Stimulated activated CD4-positive, alpha-beta T cell treated with anti-CD3 and anti-CD28 coated beads, Interleukin-15, amount 100 ng/mL, for 1 hour (primary cell): ENCODE results near the gene STK11.
"Not testable (repeated sequence)": the region's sequence is repeated elsewhere in the genome, so short reads cannot be mapped to it uniquely, and the experiment has no call there.

Source experiments
- DNase-seq, 2 donors: peaks; one replicate each; pipeline ENCODE4 v3.0.0-alpha.2; 2020; ENCODE audit warnings: low read depth in 1 of 2, low spot score in 1 of 2

The STK11 gene

DNA sequence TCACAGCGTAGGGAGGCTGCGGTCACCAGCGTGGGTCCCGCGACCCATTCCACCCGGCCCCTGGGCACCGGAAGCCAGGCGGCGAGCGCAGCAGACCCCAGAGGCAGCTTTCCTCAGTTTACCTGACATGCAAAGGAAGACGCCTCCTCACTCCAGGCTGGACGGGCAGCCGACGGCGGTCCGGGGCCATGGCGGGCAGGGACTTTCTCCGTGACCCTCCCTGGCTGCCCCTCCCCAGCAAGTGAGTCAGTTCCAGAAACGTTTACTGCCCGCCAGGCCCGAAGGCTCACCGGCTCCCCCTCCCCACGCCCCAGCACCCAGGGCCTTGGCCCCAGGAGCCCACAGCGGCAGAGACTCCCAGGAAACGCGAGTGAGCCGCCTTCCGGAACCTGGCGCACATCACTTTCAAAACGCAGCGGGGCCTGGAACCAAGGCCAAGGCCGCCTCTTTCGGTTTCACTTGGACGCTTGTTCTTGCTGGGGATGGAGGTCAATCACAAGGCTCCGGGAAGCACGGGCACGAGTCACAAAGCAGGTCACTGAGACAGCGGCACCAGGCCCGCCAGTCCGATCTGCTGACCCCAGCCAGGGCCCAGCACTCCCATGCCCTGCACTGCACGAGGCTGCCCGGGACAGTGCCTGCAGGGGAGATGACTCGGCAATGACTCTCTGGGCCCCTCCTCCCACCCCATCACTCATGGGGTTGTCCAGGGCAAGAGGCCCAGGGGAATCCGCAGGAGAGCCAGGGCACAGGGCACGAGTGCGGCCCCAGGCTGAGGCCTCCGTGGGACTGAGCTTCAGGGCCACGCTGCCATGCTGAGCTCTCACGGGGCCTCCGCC is 36.8 kb upstream of the STK11 start:
- no peak for DNase-seq

DNA sequence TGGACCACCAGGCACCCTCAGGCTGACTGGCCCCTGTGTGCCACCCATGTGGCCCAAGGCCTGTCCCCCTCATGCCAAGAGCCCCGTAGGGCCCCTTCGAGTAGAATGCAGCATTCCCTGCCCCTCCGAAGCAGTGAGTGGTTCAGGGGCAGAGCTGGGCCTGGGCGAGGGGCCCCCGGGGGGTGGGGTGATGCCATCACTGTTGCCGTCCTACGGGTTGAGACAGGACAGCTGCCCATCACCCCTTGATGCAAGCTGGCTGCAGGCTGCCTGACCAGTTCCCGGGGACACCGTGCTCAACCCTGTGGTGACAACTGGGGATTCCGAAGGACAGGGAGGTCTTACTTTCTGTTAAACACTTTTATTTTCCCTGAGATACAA is 36.2 kb upstream of the STK11 start:
- DNase-seq, result no peak

DNA sequence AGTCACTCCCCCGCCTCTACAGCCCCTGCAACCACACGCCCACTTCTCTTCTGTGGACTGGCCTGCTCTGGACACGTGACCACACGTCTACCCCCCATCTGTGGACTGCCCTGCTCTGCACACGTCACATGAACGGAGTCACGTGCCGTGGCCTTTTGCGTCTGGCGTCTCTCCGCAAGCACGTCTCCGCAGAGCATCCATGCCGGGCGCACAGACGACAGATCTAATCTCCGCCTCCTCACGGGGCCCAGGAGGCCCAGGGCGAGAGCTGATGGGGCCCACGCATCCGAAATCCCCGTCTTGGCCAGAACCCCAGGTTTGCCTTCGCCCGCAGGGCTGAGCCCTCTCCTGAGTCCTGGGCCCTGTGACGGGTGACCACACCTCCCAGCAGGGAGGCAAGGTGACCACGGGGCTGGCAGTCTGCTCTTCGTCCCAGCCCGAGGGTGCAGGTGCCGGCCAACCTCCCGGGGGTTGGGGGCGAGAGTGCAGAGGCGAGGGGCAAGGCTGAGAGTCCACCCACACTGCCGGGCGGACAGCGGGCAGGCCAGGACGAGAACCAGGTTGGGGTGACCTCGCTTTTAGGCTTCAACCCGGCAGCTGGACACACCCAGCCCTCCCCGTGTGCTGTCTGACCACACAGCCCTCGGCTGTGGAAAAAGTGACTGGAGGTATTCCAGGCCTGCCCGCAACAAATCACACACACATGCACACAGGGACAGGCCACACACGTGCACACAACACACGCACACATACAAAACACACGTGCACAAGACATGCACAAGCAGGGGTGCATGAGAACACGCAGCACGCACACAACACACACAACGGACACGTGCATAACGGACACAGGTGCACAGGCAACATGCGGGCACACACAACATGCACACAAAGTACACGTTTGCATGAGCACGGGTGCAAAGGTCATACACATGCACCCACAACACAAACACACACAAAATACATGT is 35.4 kb upstream of the STK11 start:
- DNase-seq, result no peak

DNA sequence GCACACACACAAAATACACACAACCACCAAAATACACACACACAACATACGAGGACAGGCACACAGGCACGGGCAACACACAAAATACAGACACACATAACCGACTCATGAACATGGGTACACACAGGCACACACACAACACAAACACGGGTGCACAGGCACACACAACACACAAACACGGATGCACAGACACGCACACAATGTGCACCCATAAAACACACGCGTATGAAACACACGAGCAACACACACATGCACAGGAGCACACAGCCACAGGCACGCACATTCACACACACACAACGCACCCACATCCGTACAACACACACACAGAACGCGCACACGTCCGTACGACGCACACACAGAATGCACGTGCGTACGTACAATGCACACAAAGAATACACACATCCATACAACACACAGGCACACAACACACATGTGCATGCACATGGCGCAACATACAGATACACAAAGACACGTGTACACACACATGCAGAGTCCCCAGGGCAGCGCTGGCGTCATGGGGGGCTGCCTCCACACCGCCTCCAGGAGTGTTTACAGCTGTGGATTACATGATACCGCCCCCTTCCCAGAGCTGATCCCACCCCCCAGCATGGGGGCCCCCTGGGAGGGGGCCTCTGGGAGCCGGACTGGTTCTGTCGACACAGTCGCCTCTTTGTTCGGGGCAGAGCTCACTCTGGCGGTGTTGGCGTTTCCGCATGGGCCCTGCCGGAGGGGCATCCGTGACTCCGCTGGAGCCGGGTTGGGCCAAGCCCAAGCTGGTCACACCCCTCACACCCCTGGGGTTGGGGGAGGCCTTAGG is 34.4 kb upstream of the STK11 start:
- DNase-seq, result no peak

DNA sequence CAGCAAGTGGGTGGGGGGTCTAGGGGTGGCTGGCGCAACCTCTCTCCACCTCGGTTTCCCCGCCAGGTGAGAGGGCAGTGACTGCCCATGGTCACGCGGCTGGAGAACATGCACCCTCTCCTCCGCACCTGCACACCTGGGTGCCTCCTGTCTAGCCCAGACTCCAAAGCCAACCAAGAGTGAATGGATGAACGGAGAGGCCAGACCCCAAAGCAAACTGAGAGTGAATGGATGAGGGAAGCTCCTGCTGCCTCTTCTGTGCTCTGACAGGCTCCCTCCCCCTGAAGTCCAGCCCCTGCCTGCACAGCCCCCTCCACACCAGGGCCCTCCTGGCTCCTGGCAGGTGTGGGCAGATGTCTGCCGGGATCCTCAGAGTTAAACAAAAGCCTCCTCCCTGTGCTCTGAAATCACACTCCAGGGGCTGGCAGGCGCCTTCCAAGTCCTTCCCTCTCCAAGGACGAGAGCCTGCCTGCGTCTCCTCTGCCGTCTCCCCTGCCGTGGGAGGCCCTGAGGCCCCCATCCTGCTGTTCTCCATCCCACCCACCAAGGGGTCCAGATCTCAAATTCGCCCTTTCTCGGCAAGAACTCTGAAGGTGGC is 33.7 kb upstream of the STK11 start:
- no peak for DNase-seq

DNA sequence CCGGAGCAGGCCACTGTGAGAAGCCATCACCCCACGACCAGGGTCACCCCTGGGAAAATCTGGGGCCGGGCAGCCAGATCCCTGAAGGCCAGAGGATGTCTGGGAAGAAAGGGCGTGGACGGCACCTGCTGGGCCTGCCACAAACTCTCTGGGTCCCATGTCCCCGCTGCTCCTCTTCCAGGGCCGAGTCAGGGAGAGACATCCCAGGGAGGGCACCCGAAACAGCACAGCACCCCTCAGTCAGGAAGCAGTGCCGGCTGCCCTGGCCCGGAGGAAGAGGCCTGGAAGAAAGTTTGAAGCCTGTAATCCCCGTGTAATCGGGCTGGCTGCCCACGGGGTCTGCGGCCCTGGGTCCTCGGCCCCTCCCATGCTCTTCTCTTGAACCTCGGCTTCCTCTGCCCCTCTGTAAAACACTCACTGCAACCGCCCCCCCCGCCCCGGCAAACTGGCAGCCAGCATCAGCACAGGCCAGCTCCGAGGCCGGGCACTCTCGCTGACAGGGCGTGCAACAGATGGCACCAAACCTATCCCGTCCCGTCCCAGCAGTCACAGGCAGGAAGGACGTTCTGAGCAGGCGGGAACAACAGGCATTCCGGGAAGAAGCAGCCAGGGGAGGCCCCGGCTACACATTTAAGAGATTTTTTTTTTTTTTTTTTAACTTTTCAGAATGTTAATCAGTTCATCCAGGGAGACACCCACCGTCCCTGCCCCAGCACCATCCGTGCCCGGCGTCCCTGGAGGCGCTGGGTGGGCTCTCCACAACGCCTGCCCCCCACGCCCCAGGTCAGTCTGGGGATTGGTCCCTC is 33.0 kb upstream of the STK11 start:
- DNase-seq, result no peak

DNA sequence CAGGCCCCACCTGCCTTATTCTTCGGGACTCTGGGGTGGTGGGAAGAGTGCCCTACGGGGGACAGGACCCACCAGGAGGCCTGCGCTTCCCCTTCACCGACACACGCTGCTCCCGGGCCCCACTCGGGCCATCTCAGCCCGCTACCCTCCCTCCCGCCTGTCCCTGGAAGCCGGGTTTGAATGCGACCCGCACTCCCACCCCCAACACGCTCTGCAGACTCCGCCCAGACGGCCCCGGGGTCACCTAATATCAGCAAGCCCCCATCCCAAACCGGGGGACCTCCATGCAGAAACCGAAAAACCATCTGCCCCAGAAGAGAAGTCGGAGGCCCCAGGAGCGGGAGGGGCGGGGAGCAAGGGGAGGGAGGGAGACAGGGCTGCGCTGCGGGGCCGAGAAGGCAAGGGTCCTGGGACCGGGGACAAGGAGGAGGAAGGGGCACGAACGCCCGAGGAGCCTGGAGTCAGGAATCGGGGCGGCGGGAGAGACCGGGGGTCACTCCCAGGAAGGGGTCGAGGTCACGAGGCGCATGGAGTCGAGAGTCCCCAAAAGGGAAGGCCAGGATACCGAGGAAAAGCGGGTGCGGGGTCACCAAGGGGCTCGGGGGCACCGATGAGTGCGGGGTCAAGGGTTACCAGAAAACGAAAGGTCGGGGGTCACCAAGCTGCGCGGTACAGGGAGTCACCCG is 32.3 kb upstream of the STK11 start:
- DNase-seq, result no peak

DNA sequence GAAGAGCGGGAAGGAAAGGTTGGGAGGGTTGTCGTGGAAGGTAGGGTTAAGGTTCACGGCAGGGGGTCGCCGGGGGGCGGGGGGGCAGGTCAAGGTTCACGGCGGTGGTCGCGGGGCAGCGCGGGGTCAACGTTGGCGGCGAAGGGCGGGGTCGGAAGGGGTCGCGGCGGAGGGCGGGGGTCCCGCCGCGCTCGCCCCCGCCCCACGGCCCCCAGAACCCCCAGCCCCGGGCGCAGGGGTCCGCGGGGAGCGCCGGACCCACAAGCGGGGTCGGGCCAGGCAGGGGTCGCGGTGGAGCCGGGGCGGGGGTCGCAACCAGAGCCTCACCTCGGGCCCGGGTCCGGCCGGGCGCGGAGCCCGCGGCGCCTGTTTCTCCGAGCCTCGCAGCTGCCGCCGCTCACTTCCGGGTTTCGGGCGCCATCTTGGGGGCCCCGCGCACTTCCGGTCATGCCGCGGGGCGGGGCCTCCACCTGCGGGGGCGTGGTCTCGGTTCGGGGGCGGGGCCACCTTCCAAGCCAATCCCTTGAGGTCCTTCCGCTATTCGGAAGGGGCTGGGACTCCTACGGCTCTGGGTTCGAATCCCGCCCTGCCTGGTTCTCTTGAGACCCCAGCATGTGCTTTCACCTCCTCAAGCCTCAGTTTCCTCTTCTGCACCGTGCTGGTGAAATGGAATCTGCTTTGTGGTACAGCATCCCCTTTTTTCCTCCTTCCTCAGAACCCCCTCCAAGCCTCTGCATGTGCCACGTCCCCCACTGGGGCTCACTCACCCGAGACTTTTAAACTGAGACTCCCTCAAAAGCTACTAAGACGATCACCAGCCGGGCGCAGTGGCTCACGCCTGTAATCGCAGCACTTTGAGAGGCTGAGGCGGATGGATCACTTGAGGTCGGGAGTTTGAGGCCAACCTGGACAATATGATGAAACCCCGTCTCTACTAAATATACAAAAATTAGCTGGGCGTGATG is 31.5 kb upstream of the STK11 start, which contains the start of gene SBNO2:
SBNO2 (minus strand) TSS at position 424 of the 965 bp plus-strand sequence. CDS start 19,992 bp downstream, outside the sequence.
- peak; percentile 92 to 93 for DNase-seq

DNA sequence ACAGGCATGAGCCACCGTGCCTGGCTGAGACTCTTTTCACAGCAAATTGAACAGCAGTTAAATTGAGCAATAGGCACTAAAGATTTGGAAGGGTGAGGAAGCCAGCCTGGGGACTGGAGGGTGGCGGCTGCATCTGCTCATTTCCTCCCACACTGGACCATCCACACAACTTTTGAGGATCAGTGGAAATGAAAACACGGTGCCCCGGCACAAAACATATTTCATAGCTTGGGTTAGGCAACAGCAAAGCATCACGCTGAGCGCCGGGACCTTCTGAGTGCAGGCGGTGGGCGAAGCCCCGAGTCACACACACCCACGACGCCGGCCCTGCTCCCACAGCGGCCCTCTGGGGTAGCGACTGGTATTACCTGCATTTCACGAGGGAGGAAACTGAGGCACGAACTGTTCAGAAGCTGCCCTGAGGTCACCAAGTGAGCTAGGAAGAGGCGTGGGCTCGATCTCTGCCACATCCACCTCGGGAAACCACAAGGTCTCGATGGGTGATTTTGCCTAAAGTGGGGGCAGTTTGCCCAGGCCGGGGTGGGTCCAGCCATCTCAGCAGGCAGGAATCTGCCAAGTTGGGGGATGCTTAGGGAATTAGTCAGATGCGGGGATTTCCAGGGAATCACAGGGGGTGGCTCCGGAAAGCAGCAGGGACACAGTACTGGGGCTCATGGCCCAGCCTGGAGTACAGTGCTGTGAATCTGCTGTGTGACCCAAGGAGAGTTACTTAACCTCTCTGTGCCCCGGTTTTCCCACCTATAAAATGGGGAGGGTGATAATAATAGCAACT is 28.1 kb upstream of the STK11 start:
- no peak for DNase-seq

DNA sequence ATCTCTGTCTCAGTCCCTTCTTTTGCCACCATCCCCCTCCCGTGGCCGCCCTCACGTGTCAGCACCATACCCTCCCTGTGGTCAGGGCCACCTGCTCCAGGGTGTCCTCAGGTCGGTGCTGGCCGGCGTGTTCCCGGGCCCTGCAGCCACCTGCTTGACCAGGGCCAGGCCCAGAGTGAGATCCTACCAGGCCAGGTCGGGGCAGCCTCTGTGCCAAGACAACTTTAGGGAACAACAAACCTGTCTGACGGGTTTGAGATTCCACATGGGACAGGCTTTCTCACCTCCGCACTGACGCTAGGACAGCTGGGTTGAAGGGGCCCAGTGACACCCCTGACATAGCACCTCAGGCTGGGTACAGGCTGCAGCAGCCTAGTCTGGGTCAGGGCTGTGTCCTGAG is 24.0 kb upstream of the STK11 start:
- DNase-seq, result no peak

DNA sequence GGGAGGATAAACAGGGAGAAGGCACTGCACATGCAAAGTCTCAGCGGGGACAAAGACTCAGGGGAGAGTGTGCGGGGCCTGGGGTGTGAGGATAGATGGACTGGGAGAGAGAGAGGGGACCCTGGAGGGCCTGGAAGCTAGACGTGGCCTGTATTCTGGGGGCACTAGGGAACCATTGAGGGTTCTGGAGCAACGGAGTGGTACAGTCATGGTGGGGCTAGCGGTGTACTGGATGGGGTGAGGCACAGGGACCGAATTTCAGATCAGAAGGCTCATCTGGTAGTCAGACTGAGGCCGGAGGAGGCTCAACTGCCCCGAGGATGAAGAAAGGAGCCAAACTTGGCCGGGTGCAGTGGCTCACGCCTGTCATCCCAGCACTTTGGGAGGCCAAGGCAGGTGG is 23.5 kb upstream of the STK11 start:
- no peak for DNase-seq

DNA sequence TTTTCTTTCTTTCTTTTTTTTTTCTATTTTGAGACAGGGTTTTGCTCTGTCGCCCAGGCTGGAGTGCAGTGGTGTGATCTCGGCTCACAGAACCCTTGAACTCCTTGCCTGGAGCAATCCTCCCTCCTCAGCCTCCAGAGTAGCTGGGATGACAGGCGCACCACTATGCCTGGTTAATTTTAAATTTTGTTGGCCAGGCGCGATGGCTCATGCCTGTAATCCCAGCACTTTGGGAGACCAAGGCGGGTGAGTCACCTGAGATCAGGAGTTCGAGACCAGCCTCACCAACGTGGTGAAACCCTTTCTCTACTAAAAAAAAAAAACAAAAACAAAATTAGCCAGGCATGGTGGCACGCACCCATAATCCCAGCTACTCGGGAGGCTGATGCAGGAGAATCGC is 22.9 kb upstream of the STK11 start:
- DNase-seq, result no peak

DNA sequence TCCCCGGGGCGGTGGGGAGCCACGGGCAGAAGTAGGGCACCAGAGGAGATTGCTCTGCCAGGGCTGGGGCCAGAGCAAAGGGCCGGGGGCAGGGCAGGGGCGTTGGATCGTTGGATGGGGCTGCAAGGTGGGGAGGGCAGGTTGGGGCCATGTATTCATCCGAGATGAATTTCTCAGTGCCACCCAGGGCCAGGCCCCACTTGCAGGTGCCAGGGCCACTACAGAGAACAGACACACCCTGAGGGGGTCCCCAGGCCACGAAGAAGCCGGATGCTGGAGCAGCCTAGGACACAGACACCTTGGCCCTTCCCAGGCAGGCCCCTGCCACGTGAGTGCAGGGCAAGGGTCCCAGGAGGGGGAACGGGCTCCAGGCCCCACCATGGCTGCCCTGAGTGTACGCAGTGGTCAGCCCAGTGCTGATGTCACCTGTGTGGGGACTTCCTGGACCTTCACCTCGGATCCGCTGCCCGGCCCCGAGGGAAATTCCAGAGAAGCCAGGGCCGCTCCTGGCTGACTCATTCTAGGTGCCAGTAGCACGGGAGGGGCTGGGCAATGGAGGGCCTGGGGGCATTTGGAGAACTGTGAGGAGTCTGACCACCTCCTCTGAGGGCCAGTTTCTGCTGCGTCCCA is 21.9 kb upstream of the STK11 start:
- DNase-seq, result no peak

DNA sequence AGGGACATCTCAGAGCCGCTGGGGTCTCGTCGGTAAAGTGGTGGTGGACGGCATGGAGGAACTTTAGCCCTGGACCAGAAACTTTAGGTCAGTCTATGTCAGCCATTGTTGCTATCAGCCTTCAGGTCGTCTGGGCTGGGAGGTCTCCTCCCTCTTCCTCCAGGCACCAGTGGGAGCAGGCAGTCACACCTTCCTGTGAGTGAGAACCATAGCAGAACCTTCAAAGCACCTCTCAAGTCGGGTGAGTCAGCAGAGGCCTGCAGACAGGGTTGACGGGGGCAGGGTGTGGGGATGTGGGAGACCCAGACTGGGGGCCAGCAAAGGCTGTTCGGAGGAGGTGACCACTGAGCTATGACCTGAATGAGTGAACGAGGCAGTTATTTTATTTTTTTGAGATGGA is 16.2 kb upstream of the STK11 start:
- no peak for DNase-seq

DNA sequence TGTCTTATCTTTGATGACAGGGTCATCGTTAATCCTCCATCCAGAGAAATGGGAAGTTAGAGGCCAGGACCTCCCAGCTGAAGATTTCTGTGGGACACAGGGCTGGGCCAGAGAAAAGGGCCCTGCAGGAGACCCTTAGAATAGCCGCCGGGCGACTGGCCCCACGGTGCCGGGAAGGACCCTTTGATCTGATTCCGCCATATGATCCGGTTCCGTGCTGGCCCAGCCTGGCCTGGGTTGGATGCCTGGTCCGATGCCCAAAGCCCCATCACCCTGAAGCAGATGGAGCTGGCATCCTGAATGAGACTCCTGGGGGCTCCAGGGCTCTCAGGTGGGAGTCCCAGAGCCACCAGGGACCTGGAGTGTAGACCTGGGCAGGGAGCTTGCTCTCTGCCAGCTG is 6.0 kb upstream of the STK11 start:
- DNase-seq, result no peak

DNA sequence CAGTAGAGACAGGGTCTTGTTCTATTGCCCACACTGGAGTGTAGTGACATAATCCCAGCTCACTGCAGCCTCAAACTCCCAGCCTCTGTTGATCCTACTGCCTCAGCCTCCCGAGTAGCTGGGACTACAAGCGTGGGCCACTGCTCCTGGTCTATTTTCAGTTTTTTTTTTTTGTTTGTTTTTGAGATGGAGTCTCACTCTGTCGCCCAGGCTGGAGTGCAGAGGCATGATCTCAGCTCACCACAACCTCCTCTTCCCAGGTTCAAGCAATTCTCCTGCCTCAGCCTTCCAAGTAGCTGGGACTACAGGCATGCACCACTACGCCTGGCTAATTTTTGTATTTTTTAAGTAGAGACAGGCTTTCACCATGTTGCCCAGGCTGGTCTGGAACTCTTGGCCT is 5.0 kb upstream of the STK11 start:
- not testable (repeated sequence) for DNase-seq
